OCI-LY7 (cell line): ENCODE measurements around the gene GALM. TPM values are rescaled to one million over a fixed set of nuclear protein-coding genes. Genes with fewer than 3 reads are reported as not detected.

Experiments
- BruUV-seq: library from RNA; stranded (reverse); fragments of 400-500 nt; replicated peaks from 2 replicates; lab custom pipeline; 2021; lab: Mats Ljungman, UMichigan
- CTCF ChIA-PET: fragments of 300-600 bp; sonication (Branson Sonifier 250); formaldehyde crosslinking; loops from one replicate; lab custom pipeline; 2022; ENCODE audit warnings: antibody characterized with exemption; ENCODE audit not compliant: unreplicated experiment; lab: Charles Lee
- POLR2A ChIA-PET: fragments of 300-600 bp; sonication (Branson Sonifier 250); formaldehyde crosslinking; loops from one replicate; lab custom pipeline; 2022; ENCODE audit warnings: antibody characterized with exemption; lab: Charles Lee
- DNase-seq: peaks from one replicate; pipeline ENCODE4 v3.0.0-alpha.2; 2015; ENCODE audit warnings: low spot score
- H2AFZ ChIP-seq: fragments of 200-600 bp; sonication (generic), shearing (Covaris generic); 2 replicates; pipeline ENCODE4 v1.6.1; 2014; ENCODE audit warnings: mild to moderate bottlenecking, antibody characterized with exemption, low read length, moderate library complexity
- H3K27ac ChIP-seq: fragments of 200-600 bp; sonication (generic); 2 replicates; pipeline ENCODE4 v1.5.1; 2014; ENCODE audit warnings: mixed run types, low read depth, mild to moderate bottlenecking, moderate library complexity, low read length, inconsistent platforms; ENCODE audit not compliant: poor library complexity, severe bottlenecking
- H3K36me3 ChIP-seq: fragments of 200-600 bp; sonication (generic); 2 replicates; pipeline ENCODE4 v1.6.1; 2014; ENCODE audit warnings: mild to moderate bottlenecking, antibody characterized with exemption, low read length, moderate library complexity, mixed read lengths; ENCODE audit not compliant: insufficient read depth
- H3K4me1 ChIP-seq: fragments of 200-600 bp; sonication (generic); 2 replicates; pipeline ENCODE4 v1.5.1; 2014; ENCODE audit warnings: mild to moderate bottlenecking, low read length; ENCODE audit not compliant: insufficient read depth, poor library complexity, severe bottlenecking
- H3K4me2 ChIP-seq: fragments of 200-600 bp; sonication (generic); 2 replicates; pipeline ENCODE4 v1.6.1; 2014; ENCODE audit warnings: mild to moderate bottlenecking, low read length
- H3K4me3 ChIP-seq: fragments of 200-600 bp; sonication (generic); 2 replicates; pipeline ENCODE4 v1.5.1; 2014; ENCODE audit warnings: mild to moderate bottlenecking, low read depth, low read length; ENCODE audit not compliant: poor library complexity, severe bottlenecking
- H3K79me2 ChIP-seq: fragments of 200-600 bp; sonication (generic); 2 replicates; pipeline ENCODE4 v1.6.1; 2016; ENCODE audit warnings: low read depth, mild to moderate bottlenecking, low read length, moderate library complexity, mixed read lengths; ENCODE audit not compliant: insufficient read depth
- H3K9me2 ChIP-seq: fragments of 200-600 bp; sonication (generic); 2 replicates; pipeline ENCODE4 v1.6.1; 2016; ENCODE audit warnings: mild to moderate bottlenecking, low read length, mixed read lengths; ENCODE audit not compliant: insufficient read depth
- H3K9me3 ChIP-seq: fragments of 200-600 bp; sonication (generic); 2 replicates; pipeline ENCODE4 v1.6.1; 2014; ENCODE audit warnings: mild to moderate bottlenecking, mixed run types, low read length, mixed read lengths
- H4K20me1 ChIP-seq: fragments of 200-600 bp; sonication (generic); 2 replicates; pipeline ENCODE4 v1.6.1; 2014; ENCODE audit warnings: mild to moderate bottlenecking, antibody characterized with exemption, low read length, moderate library complexity, mixed read lengths; ENCODE audit not compliant: insufficient read depth
- EZH2phosphoT487 ChIP-seq: fragments of 200-600 bp; sonication (generic); IDR thresholded peaks from 2 replicates; pipeline ENCODE4 v1.6.1; 2018; ENCODE audit warnings: low read depth, borderline replicate concordance, mild to moderate bottlenecking, mixed run types, antibody characterized with exemption, low read length, moderate library complexity, mixed read lengths
- intact Hi-C: fragments of 100-400 bp; cut with micrococcal nuclease; formaldehyde crosslinking; loops from one replicate; pipeline ENCODE4 v1.10.0; 2022; ENCODE audit not compliant: unreplicated experiment
- total RNA-seq, 2 experiments: library from RNA; depleted of rRNA in 1 of 2; stranded (reverse); fragments of >200 nt in 1 of 2; shearing (Covaris generic) in 1 of 2; gene quantifications; 2 replicates each; pipeline ENCODE4 v1.2.3, GENCODE V29; 2014 to 2022
- TF ChIP-seq, protein P1 (sequence below): fragments of 200-600 bp; sonication (generic); conservative IDR thresholded peaks from 2 replicates; pipeline ENCODE4 v1.5.1; 2014; ENCODE audit warnings: mild to moderate bottlenecking, antibody characterized with exemption, low read length, moderate library complexity, mixed read lengths

The GALM gene
- total RNA-seq, 2 experiments from 2014 or later = 5.5 to 10.8 TPM

DNA sequence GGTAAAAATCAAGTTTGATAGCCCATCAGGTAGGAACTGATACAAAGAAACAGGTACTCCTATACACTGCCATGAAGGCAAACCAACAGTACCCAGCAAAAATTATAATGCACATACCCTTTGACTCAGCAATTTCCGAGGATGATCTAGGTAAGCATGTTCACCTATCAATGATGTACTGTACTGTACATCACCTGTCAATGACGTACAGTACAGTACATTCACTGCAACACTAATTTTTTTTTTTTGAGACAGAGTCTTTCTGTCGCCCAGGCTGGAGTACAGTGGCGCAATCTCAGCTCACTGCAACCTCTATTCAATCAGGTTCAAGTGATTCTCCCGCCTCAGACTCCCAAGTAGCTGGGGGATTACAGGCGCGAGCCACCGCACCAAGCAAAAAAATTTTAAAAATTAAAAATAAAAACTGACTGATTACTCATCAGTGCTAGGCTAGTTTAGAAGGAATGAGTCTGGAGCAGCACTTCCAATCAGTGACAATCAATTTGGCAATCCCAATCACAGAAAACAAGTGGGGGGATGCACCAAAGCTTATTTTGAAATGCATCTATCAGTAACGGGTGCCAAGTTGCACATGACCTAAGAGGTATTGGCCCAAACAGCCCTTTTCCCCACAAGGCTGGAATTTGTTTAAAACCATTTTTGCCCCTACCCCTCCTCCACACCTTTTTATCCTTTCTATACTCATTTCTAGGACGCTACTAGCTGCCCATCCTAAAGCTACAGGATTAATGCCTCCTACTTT lies 77.1 kb downstream of the GALM start:
- no peak overlapping the region for H3K4me3 ChIP-seq
- H3K79me2 ChIP-seq = peaks cover 52% of the 10 kb centered on the region
- intact Hi-C loops = loop anchor here (5.0 to 10.0 kb wide), 3 partner anchors 161 to 428 kb away; no protein-coding TSS in a partner anchor
- peaks cover 26% of the 10 kb centered on the region for H3K4me1 ChIP-seq
- TF ChIP-seq, protein P1, sequence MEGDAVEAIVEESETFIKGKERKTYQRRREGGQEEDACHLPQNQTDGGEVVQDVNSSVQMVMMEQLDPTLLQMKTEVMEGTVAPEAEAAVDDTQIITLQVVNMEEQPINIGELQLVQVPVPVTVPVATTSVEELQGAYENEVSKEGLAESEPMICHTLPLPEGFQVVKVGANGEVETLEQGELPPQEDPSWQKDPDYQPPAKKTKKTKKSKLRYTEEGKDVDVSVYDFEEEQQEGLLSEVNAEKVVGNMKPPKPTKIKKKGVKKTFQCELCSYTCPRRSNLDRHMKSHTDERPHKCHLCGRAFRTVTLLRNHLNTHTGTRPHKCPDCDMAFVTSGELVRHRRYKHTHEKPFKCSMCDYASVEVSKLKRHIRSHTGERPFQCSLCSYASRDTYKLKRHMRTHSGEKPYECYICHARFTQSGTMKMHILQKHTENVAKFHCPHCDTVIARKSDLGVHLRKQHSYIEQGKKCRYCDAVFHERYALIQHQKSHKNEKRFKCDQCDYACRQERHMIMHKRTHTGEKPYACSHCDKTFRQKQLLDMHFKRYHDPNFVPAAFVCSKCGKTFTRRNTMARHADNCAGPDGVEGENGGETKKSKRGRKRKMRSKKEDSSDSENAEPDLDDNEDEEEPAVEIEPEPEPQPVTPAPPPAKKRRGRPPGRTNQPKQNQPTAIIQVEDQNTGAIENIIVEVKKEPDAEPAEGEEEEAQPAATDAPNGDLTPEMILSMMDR = no peak
- no peak for TF ChIP-seq EZH2phosphoT487
- H4K20me1 ChIP-seq = peaks cover 34% of the 10 kb centered on the region
- peaks cover 4% of the 10 kb centered on the region; the same call in 1 of the 2 replicates for H3K9me3 ChIP-seq
- CTCF ChIA-PET = no interaction called here
- POLR2A ChIA-PET = interaction anchor here (0.8 to 4.6 kb wide), 4 partner anchors 8 to 210 kb away, joined by 4 to 24 read pairs (median 14); partner anchors contain the start of gene SRSF7
- H2AFZ ChIP-seq = no peak overlapping the region
- no peak for DNase-seq
- H3K4me2 ChIP-seq = no peak overlapping the region
- no TSS peak for BruUV-seq
- no peaks in the 10 kb centered on the region for H3K9me2 ChIP-seq
- H3K36me3 ChIP-seq = peaks cover 100% of the 10 kb centered on the region
- H3K27ac ChIP-seq = no peak overlapping the region

DNA sequence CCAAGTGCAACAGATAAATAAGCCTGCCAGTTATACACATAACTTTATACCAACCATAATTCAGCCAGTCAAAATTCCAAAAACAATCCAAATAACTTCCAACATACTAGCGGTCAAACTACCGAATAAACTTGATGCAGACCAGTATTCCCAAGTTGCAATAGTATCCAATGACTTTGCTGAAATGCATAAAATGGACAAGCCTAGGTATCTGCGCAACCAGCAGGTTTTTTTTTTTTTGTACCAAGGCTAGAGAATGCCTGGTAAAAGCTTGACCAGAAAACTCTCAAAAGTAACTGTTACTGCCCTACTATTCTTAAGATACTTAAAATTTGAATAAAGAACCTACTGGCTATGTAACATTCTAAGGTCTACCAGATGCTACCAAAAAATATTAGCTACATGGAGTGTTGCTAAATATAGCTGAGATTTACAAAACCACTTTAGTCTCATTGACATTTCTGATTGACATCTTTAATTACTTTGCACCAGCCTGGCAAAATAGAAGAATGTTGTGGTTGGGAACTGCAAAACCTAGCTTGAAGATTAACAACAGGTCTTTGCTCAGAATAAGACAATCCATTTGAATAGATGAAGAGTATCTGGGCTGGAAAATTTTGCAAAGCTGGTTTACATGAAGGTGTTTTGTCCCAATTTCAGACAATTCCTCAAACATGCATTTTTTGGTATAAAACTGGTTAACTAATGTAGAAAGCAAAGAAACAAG lies 77.9 kb downstream of the GALM start:
- CTCF ChIA-PET = no interaction called here
- H3K9me2 ChIP-seq = no peaks in the 10 kb centered on the region
- POLR2A ChIA-PET = interaction anchor here (0.5 to 3.1 kb wide), 9 partner anchors 10 to 452 kb away, joined by 3 to 24 read pairs (median 3); no protein-coding TSS in a partner anchor
- no peak overlapping the region for H3K4me2 ChIP-seq
- H3K36me3 ChIP-seq = peaks cover 100% of the 10 kb centered on the region
- DNase-seq = no peak
- H2AFZ ChIP-seq = no peak overlapping the region
- peaks cover 40% of the 10 kb centered on the region for H4K20me1 ChIP-seq
- H3K27ac ChIP-seq = no peak overlapping the region
- H3K9me3 ChIP-seq = peaks cover 4% of the 10 kb centered on the region; the same call in 1 of the 2 replicates
- no peak overlapping the region for H3K4me3 ChIP-seq
- intact Hi-C loops = loop anchor here (5.0 to 10.0 kb wide), 3 partner anchors 162 to 429 kb away; no protein-coding TSS in a partner anchor
- no TSS peak for BruUV-seq
- TF ChIP-seq EZH2phosphoT487 = no peak
- TF ChIP-seq, protein P1 = no peak
- H3K4me1 ChIP-seq = peaks cover 35% of the 10 kb centered on the region
- H3K79me2 ChIP-seq = peaks cover 60% of the 10 kb centered on the region
